GM12878 (cell line): ENCODE measurements around the gene FOXD3. TPM values are rescaled to one million over a fixed set of nuclear protein-coding genes. Genes with fewer than 3 reads are reported as not detected.

Experiments
- ATAC-seq: fragments of 200-7000 bp; cut with Tn5 transposase; 3 replicates; pipeline ENCODE4 v1.9.1; 2020; ENCODE audit warnings: mild to moderate bottlenecking, moderate library complexity
- BruUV-seq: library from RNA; stranded (reverse); fragments of 400-500 nt; replicated peaks from 2 replicates; lab custom pipeline; 2021; lab: Mats Ljungman, UMichigan
- CTCF ChIA-PET: fragments of 300-600 bp; sonication (Branson Sonifier 250); formaldehyde crosslinking; extraction: SDS; loops from one replicate; lab custom pipeline; 2021; ENCODE audit warnings: inconsistent platforms; lab: Yijun Ruan, JAX
- POLR2A ChIA-PET: fragments of 350-600 bp; formaldehyde crosslinking; extraction: SDS; loops from one replicate; lab custom pipeline; 2021; ENCODE audit warnings: inconsistent platforms; lab: Charles Lee
- RAD21 ChIA-PET: fragments of 300-600 bp; sonication (Branson Sonifier 250); formaldehyde crosslinking; loops from one replicate; lab custom pipeline; 2023; ENCODE audit warnings: antibody characterized with exemption; ENCODE audit not compliant: unreplicated experiment; lab: Charles Lee
- SMC1A ChIA-PET: fragments of 300-600 bp; sonication (Branson Sonifier 250); formaldehyde crosslinking; loops from one replicate; lab custom pipeline; 2023; ENCODE audit not compliant: unreplicated experiment, uncharacterized antibody; lab: Charles Lee
- DNase-seq: peaks from one replicate; pipeline ENCODE4 v3.0.0-alpha.2; 2011; ENCODE audit warnings: low read depth, low spot score
- FAIRE-seq: peaks from 3 replicates; lab custom pipeline; 2011; peaks lifted over from hg19 to GRCh38; lab: Jason Lieb, UNC
- H2AFZ ChIP-seq: 2 replicates; pipeline ENCODE4 v1.6.0; 2011; ENCODE audit warnings: low read depth, low read length, control low read depth; ENCODE audit not compliant: control insufficient read depth
- H3K27ac ChIP-seq: 2 replicates; pipeline ENCODE4 v1.5.1; 2011; ENCODE audit warnings: control low read depth; ENCODE audit not compliant: control insufficient read depth, insufficient read depth
- H3K27me3 ChIP-seq, 2 experiments: replicated peaks in 1 of 2; 2 replicates each; pipeline versions ENCODE4 v1.6.0 to v1.6.1; 2011; ENCODE audit warnings: low read length in 1 of 2; ENCODE audit not compliant: control insufficient read depth in 2 of 2, insufficient read depth in 2 of 2
- H3K36me3 ChIP-seq, 2 experiments: 2 replicates each; pipeline ENCODE4 v1.5.1; 2011; ENCODE audit warnings: low read length in 1 of 2; ENCODE audit not compliant: control insufficient read depth in 2 of 2, insufficient read depth in 2 of 2
- H3K4me1 ChIP-seq: 2 replicates; pipeline ENCODE4 v1.6.1; 2011; ENCODE audit warnings: mild to moderate bottlenecking, low read length, moderate library complexity, mixed read lengths; ENCODE audit not compliant: control insufficient read depth, insufficient read depth
- H3K4me2 ChIP-seq: 2 replicates; pipeline ENCODE4 v1.6.0; 2011; ENCODE audit warnings: control low read depth; ENCODE audit not compliant: control insufficient read depth, insufficient read depth
- H3K4me3 ChIP-seq: fragments of 200-600 bp; sonication (generic); 2 replicates; pipeline ENCODE4 v1.5.1; 2016
- H3K79me2 ChIP-seq: 2 replicates; pipeline ENCODE4 v1.6.0; 2011; ENCODE audit warnings: low read length; ENCODE audit not compliant: control insufficient read depth, insufficient read depth
- H3K9ac ChIP-seq: 2 replicates; pipeline ENCODE4 v1.8.0; 2011; ENCODE audit warnings: low read length, control low read depth, mixed read lengths; ENCODE audit not compliant: control insufficient read depth, insufficient read depth
- H3K9me3 ChIP-seq: replicated peaks from 3 replicates; pipeline ENCODE4 v1.5.1; 2011; ENCODE audit warnings: mild to moderate bottlenecking, low read length; ENCODE audit not compliant: control insufficient read depth, insufficient read depth
- H4K20me1 ChIP-seq: 2 replicates; pipeline ENCODE4 v1.6.0; 2011; ENCODE audit not compliant: control insufficient read depth, insufficient read depth
- CBX5 ChIP-seq: sonication (generic); IDR thresholded peaks from 2 replicates; pipeline ENCODE4 v1.6.1; 2016; ENCODE audit warnings: low read depth, moderate library complexity, mild to moderate bottlenecking, inconsistent platforms
- CREM ChIP-seq: IDR thresholded peaks from 2 replicates; pipeline ENCODE4 v1.6.1; 2014; ENCODE audit warnings: antibody characterized with exemption, low read depth
- E2F4 ChIP-seq: IDR thresholded peaks from 2 replicates; pipeline ENCODE4 v1.6.1; 2012; ENCODE audit warnings: low read depth, low read length, improper control_type of control experiment
- HDAC2 ChIP-seq: fragments of 200-600 bp; sonication (generic); IDR thresholded peaks from 2 replicates; pipeline ENCODE4 v1.6.1; 2017
- JUND ChIP-seq: IDR thresholded peaks from 2 replicates; pipeline ENCODE4 v1.6.1; 2012; ENCODE audit warnings: low read depth, mild to moderate bottlenecking, low read length, improper control_type of control experiment, moderate library complexity
- MLLT1 ChIP-seq: fragments of 450-650 bp; IDR thresholded peaks from 2 replicates; pipeline ENCODE4 v1.6.1; 2016; ENCODE audit warnings: mild to moderate bottlenecking
- MTA2 ChIP-seq: fragments of 450-650 bp; IDR thresholded peaks from 2 replicates; pipeline ENCODE4 v1.6.1; 2016; ENCODE audit warnings: low read depth, mild to moderate bottlenecking, moderate library complexity
- MYC ChIP-seq: IDR thresholded peaks from 2 replicates; pipeline ENCODE4 v1.6.1; 2011; ENCODE audit warnings: mild to moderate bottlenecking, low read length, moderate library complexity, inconsistent platforms; ENCODE audit not compliant: insufficient read depth, insufficient replicate concordance, insufficient read length, severe bottlenecking
- NBN ChIP-seq: fragments of 450-650 bp; IDR thresholded peaks from 2 replicates; pipeline ENCODE4 v1.6.1; 2016
- NFIC ChIP-seq: IDR thresholded peaks from 2 replicates; pipeline ENCODE4 v1.6.1; 2012; ENCODE audit warnings: low read depth, mild to moderate bottlenecking, inconsistent platforms, low read length, moderate library complexity
- NKRF ChIP-seq: fragments of 450-650 bp; conservative IDR thresholded peaks from 2 replicates; pipeline ENCODE4 v1.6.1; 2017; ENCODE audit warnings: mild to moderate bottlenecking, moderate library complexity
- NR2C2 ChIP-seq: IDR thresholded peaks from 2 replicates; pipeline ENCODE4 v1.6.1; 2011; ENCODE audit warnings: borderline replicate concordance, low read depth; ENCODE audit not compliant: control insufficient read depth, insufficient read length
- PAX8 ChIP-seq: fragments of 450-650 bp; IDR thresholded peaks from 2 replicates; pipeline ENCODE4 v1.6.1; 2017; ENCODE audit warnings: mild to moderate bottlenecking, moderate library complexity
- RCOR1 ChIP-seq: conservative IDR thresholded peaks from 2 replicates; pipeline ENCODE4 v1.6.1; 2012; ENCODE audit warnings: low read depth, low read length, improper control_type of control experiment
- RUNX3 ChIP-seq: IDR thresholded peaks from 2 replicates; pipeline ENCODE4 v1.6.1; 2012; ENCODE audit warnings: low read length, inconsistent platforms
- SREBF2 ChIP-seq: IDR thresholded peaks from 2 replicates; pipeline ENCODE4 v1.6.1; 2012; ENCODE audit warnings: mild to moderate bottlenecking, low read length
- SUPT20H ChIP-seq: IDR thresholded peaks from 2 replicates; pipeline ENCODE4 v1.6.1; 2011; ENCODE audit warnings: low read depth, mild to moderate bottlenecking, low read length, moderate library complexity, borderline replicate concordance; ENCODE audit not compliant: control insufficient read depth
- TAF1 ChIP-seq: IDR thresholded peaks from 2 replicates; pipeline ENCODE4 v1.6.1; 2011; ENCODE audit warnings: mild to moderate bottlenecking, low read depth, low read length, borderline replicate concordance
- in situ Hi-C: fragments of 300-500 bp; cut with MboI; formaldehyde crosslinking; loops from 9 replicates; pipeline ENCODE4 v1.14.3; 2018; ENCODE audit warnings: mixed read lengths
- intact Hi-C: fragments of 100-400 bp; cut with micrococcal nuclease; formaldehyde crosslinking; loops from one replicate; pipeline ENCODE4 v1.14.2; 2022; ENCODE audit not compliant: unreplicated experiment
- polyA plus RNA-seq, 11 experiments: library from polyadenylated mRNA; depleted of rRNA in 4 of 11; unstranded in 6 of 11; stranded (reverse) in 5 of 11; fragments of >200 nt; fragmentation: Nextera tagmentation in 4 of 11; fragmentation: Illumina TruSeq in 1 of 11; extraction: Ambion mirVana in 4 of 11; extraction: Trizol in 1 of 11; gene quantifications; 1 replicate in 1 of 11; 2 replicates in 10 of 11; pipeline versions ENCODE4 v1.2.1 to v1.2.3, GENCODE V29; 2011 to 2016; ENCODE audit warnings: inconsistent platforms in 2 of 11, missing spikeins in 2 of 11, low read depth in 1 of 11
- total RNA-seq, 4 experiments: library from RNA; depleted of rRNA in 3 of 4; stranded (reverse); fragments of >200 nt in 3 of 4; fragmentation: Illumina TruSeq in 1 of 4; extraction: Trizol in 1 of 4; gene quantifications; 2 replicates each; pipeline versions ENCODE4 v1.2.1 to v1.2.3, GENCODE V29; 2013 to 2021

Gene FOXD3
- total and polyA plus RNA-seq, 10 of the 15 experiments (the other 5 are each of a cell fraction or from before 2014, with no cell fraction given), result not detected

- Histone ChIP-seq H3K36me3 (no peaks in the 10 kb centered on the region), H3K4me3 (no peak overlapping the region), H4K20me1 (no peaks in the 10 kb centered on the region), H3K4me2 (no peak overlapping the region), H3K27me3 (no peaks in the 10 kb centered on the region), H3K9ac (no peak overlapping the region), H3K79me2 (no peaks in the 10 kb centered on the region), H3K27ac (no peak overlapping the region), H3K9me3 (no peaks in the 10 kb centered on the region; the same call in 2 of the 3 replicates), H2AFZ (no peak overlapping the region), H3K4me1 (no peaks in the 10 kb centered on the region)
- CTCF ChIA-PET, result no interaction called here
- DNase-seq (no peak), ATAC-seq (no peak), FAIRE-seq (no peak)
- TF ChIP-seq E2F4 (no peak), RCOR1 (no peak), SUPT20H (no peak), HDAC2 (no peak), CBX5 (no peak), NFIC (no peak), JUND (no peak), MTA2 (no peak), SREBF2 (no peak), PAX8 (no peak), NR2C2 (no peak), TAF1 (no peak), NBN (no peak), NKRF (no peak), CREM (no peak), MYC (no peak), RUNX3 (no peak), MLLT1 (no peak)
- POLR2A ChIA-PET, result interaction anchor here (0.5 kb wide), 1 partner anchor 15 kb away, joined by 4 read pairs; no protein-coding TSS in a partner anchor
- SMC1A ChIA-PET, result no interaction called here
- no TSS peak for BruUV-seq
- RAD21 ChIA-PET, result no interaction called here
- intact Hi-C loops (no loop called here), in situ Hi-C loops (no loop called here)
Observed at GRCh38 chr1:63289135-63289534, 33.2 kb upstream of the FOXD3 start.
